Embryonic facial prominence (tissue), 1 donor: ENCODE results near the gene CNTN5.

Experiments used
- DNase-seq: peaks from one replicate; pipeline ENCODE4 v3.0.0-alpha.2; 2016; ENCODE audit errors: extremely low spot score

The CNTN5 gene

GRCh38 chr11:99505831-99506230 is 485.1 kb downstream of the CNTN5 start:
- DNase-seq: no peak

- DNase-seq: no peak
These were observed 489.1 kb downstream of the CNTN5 start for GRCh38 chr11:99509863-99510262.

GRCh38 chr11:99513368-99513767 is 492.6 kb downstream of the CNTN5 start:
- no peak for DNase-seq

GRCh38 chr11:99519095-99519494 is 498.3 kb downstream of the CNTN5 start:
- no peak for DNase-seq

- no peak for DNase-seq
These were observed 501.9 kb downstream of the CNTN5 start for GRCh38 chr11:99522467-99523173.

GRCh38 chr11:99531468-99531867 is 510.7 kb downstream of the CNTN5 start:
- DNase-seq: no peak

GRCh38 chr11:99534812-99535211 is 514.1 kb downstream of the CNTN5 start:
- DNase-seq: no peak

- no peak for DNase-seq
These were observed 514.7 kb downstream of the CNTN5 start for GRCh38 chr11:99535406-99535805.

- no peak for DNase-seq
These were observed 515.1 kb downstream of the CNTN5 start for GRCh38 chr11:99535819-99536218.

GRCh38 chr11:99537681-99538080 is 516.9 kb downstream of the CNTN5 start:
- DNase-seq: no peak

- no peak for DNase-seq
These were observed 524.9 kb downstream of the CNTN5 start for GRCh38 chr11:99545616-99546015.

GRCh38 chr11:99548264-99548663 is 527.5 kb downstream of the CNTN5 start:
- no peak for DNase-seq

GRCh38 chr11:99554232-99554903 is 533.6 kb downstream of the CNTN5 start:
- DNase-seq: no peak

GRCh38 chr11:99555486-99555885 is 534.7 kb downstream of the CNTN5 start:
- DNase-seq: no peak

GRCh38 chr11:99565333-99565732 is 544.6 kb downstream of the CNTN5 start:
- no peak for DNase-seq

GRCh38 chr11:99567334-99567956 is 546.7 kb downstream of the CNTN5 start:
- DNase-seq: no peak

- DNase-seq: no peak
These were observed 548.1 kb downstream of the CNTN5 start for GRCh38 chr11:99568808-99569207.

- no peak for DNase-seq
These were observed 550.3 kb downstream of the CNTN5 start for GRCh38 chr11:99571094-99571493.

GRCh38 chr11:99584830-99585229 is 564.1 kb downstream of the CNTN5 start:
- no peak for DNase-seq

- DNase-seq: no peak
These were observed 564.9 kb downstream of the CNTN5 start for GRCh38 chr11:99585606-99586005.

GRCh38 chr11:99589771-99590170 is 569.0 kb downstream of the CNTN5 start:
- no peak for DNase-seq

GRCh38 chr11:99592266-99592665 is 571.5 kb downstream of the CNTN5 start:
- DNase-seq: no peak

- no peak for DNase-seq
These were observed 572.4 kb downstream of the CNTN5 start for GRCh38 chr11:99593197-99593596.
